ENCODE results near the gene ABCD4.

GRCh38 chr14:74349757-74350156 lies 47.0 kb upstream of the ABCD4 start:
- TF ChIP-seq EP300 (IDR thresholded peaks at IDR 0.05) (no peak), CTCF (IDR thresholded peaks at IDR 0.05) (no peak), POLR2AphosphoS5 (IDR thresholded peaks at IDR 0.05) (no peak), POLR2A (IDR thresholded peaks at IDR 0.05) (no peak)

Measured in gastroesophageal sphincter (tissue), 3 donors.